ENCODE measurements around the gene PLCXD1. TPM values are rescaled to one million over a fixed set of nuclear protein-coding genes. Genes with fewer than 3 reads are reported as not detected.
"Not testable (repeated sequence)": the region's sequence is repeated elsewhere in the genome, so short reads cannot be mapped to it uniquely, and the experiment has no call there.

PLCXD1 gene
- total and polyA plus RNA-seq, 7 experiments from 2014 or later, result 3.2 to 51.1 (median 30.7) TPM

DNA sequence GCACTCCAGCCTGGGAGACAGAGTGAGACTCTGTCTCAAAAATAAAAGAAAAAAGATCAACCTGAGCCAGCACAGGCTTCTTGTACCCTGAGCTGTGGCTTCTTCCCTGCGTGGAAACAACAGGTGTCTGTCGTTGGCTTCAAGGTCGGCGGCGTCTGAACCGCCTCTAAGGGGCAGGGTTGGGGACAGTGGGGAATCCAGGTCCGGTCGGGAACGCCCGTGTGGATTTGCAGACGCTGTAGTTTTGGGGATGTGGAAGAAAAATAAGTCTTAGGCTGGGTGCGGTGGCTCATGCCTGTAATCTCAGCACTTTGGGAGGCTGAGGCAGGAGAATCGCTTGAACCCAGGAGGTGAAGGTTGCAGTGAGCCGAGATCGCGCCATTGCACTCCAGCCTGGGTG, 17.2 kb upstream of the PLCXD1 start:
- CTCF ChIA-PET; H3K27ac Mint-ChIP-seq; H3K27me3 Mint-ChIP-seq; intact Hi-C loops (cut with micrococcal nuclease); H3K4me1 Mint-ChIP-seq; H3K9me3 Mint-ChIP-seq; H3K36me3 ChIP-seq (ENCODE audit: control insufficient read depth in 2 of 3, insufficient read depth in 3 of 3, low read length in 3 of 3); POLR2A ChIA-PET; ATAC-seq; H3K4me1 ChIP-seq (ENCODE audit: control insufficient read depth in 2 of 2, insufficient read depth in 2 of 2, low read length in 2 of 2); H3K4me3 ChIP-seq (ENCODE audit: low read length); H3K9me3 ChIP-seq (ENCODE audit: control insufficient read depth in 2 of 3, low read length in 3 of 3); H3K4me3 Mint-ChIP-seq; DNase-seq; H3K27me3 ChIP-seq (ENCODE audit: control insufficient read depth in 2 of 2, insufficient read depth in 2 of 2, low read length in 2 of 2); H3K36me3 Mint-ChIP-seq; H3K27ac ChIP-seq (ENCODE audit: low read depth, low read length): not testable (repeated sequence)

- Histone ChIP-seq H3K4me3 (ENCODE audit: low read length) (no peak overlapping the region), H3K27ac (ENCODE audit: low read depth, low read length) (no peak overlapping the region), H3K9me3 (ENCODE audit: control insufficient read depth in 2 of 3, low read length in 3 of 3) (no peaks in the 10 kb centered on the region), H3K4me1 (ENCODE audit: control insufficient read depth in 2 of 2, insufficient read depth in 2 of 2, low read length in 2 of 2) (no peaks in the 10 kb centered on the region), H3K27me3 (ENCODE audit: control insufficient read depth in 2 of 2, insufficient read depth in 2 of 2, low read length in 2 of 2) (no peaks in the 10 kb centered on the region), H3K36me3 (ENCODE audit: control insufficient read depth in 2 of 3, insufficient read depth in 3 of 3, low read length in 3 of 3) (no peaks in the 10 kb centered on the region)
- ATAC-seq, result no peak
- H3K36me3 Mint-ChIP-seq, result no peaks in the 10 kb centered on the region
- peaks cover 0 to 6% (median 0%) of the 10 kb centered on the region in 7 donors for H3K4me1 Mint-ChIP-seq
- DNase-seq, result no peak
- CTCF ChIA-PET, result no interaction called here
- intact Hi-C loops (cut with micrococcal nuclease), result no loop called here
- no peaks in the 10 kb centered on the region for H3K27me3 Mint-ChIP-seq
- POLR2A ChIA-PET, result no interaction called here
- peaks cover 0 to under 1% (median 0%) of the 10 kb centered on the region in 11 donors for H3K9me3 Mint-ChIP-seq
- no peak overlapping the region for H3K4me3 Mint-ChIP-seq
- H3K27ac Mint-ChIP-seq, result peak overlapping the region in 3 of 9 donors; percentile 17 to 43 (median 38)
Measured at GRCh38 chrX:264634-265455, 16.3 kb upstream of the PLCXD1 start.

- Mint-ChIP-seq H3K36me3 (no peaks in the 10 kb centered on the region), H3K9me3 (no peaks in the 10 kb centered on the region), H3K4me1 (peaks cover 0 to 4% (median 0%) of the 10 kb centered on the region in 7 donors), H3K27me3 (no peaks in the 10 kb centered on the region), H3K4me3 (no peak overlapping the region), H3K27ac (peak overlapping the region in 2 of 9 donors; percentile 38 to 43)
- CTCF ChIA-PET, result no interaction called here
- Histone ChIP-seq H3K4me3 (ENCODE audit: low read length) (no peak overlapping the region), H3K4me1 (ENCODE audit: control insufficient read depth in 2 of 2, insufficient read depth in 2 of 2, low read length in 2 of 2) (no peaks in the 10 kb centered on the region), H3K9me3 (ENCODE audit: control insufficient read depth in 2 of 3, low read length in 3 of 3) (no peaks in the 10 kb centered on the region), H3K27me3 (ENCODE audit: control insufficient read depth in 2 of 2, insufficient read depth in 2 of 2, low read length in 2 of 2) (no peaks in the 10 kb centered on the region), H3K27ac (ENCODE audit: low read depth, low read length) (no peak overlapping the region), H3K36me3 (ENCODE audit: control insufficient read depth in 2 of 3, insufficient read depth in 3 of 3, low read length in 3 of 3) (no peaks in the 10 kb centered on the region)
- DNase-seq (no peak), ATAC-seq (no peak)
- intact Hi-C loops (cut with micrococcal nuclease), result no loop called here
- POLR2A ChIA-PET, result no interaction called here
Measured at GRCh38 chrX:265502-265901, 15.7 kb upstream of the PLCXD1 start.

GRCh38 chrX:267771-268261, 13.4 kb upstream of the PLCXD1 start:
- ATAC-seq (no peak), DNase-seq (peak in 2 of 9 donors; percentile 1 to 6)
- Histone ChIP-seq H3K27ac (ENCODE audit: low read depth, low read length) (no peak overlapping the region), H3K27me3 (ENCODE audit: control insufficient read depth in 2 of 2, insufficient read depth in 2 of 2, low read length in 2 of 2) (no peaks in the 10 kb centered on the region), H3K4me3 (ENCODE audit: low read length) (no peak overlapping the region), H3K36me3 (ENCODE audit: control insufficient read depth in 2 of 3, insufficient read depth in 3 of 3, low read length in 3 of 3) (no peaks in the 10 kb centered on the region), H3K4me1 (ENCODE audit: control insufficient read depth in 2 of 2, insufficient read depth in 2 of 2, low read length in 2 of 2) (no peaks in the 10 kb centered on the region), H3K9me3 (ENCODE audit: control insufficient read depth in 2 of 3, low read length in 3 of 3) (no peaks in the 10 kb centered on the region)
- no peaks in the 10 kb centered on the region for H3K9me3 Mint-ChIP-seq
- no peaks in the 10 kb centered on the region for H3K36me3 Mint-ChIP-seq
- H3K27me3 Mint-ChIP-seq, result no peaks in the 10 kb centered on the region
- POLR2A ChIA-PET, result no interaction called here
- CTCF ChIA-PET, result no interaction called here
- intact Hi-C loops (cut with micrococcal nuclease), result no loop called here
- no peak overlapping the region for H3K4me3 Mint-ChIP-seq
- H3K27ac Mint-ChIP-seq, result no peak overlapping the region
- peaks cover 0 to 4% (median 0%) of the 10 kb centered on the region in 7 donors for H3K4me1 Mint-ChIP-seq

- Mint-ChIP-seq H3K36me3 (no peaks in the 10 kb centered on the region), H3K4me3 (no peak overlapping the region), H3K9me3 (no peaks in the 10 kb centered on the region), H3K4me1 (peaks cover 0 to 5% (median 0%) of the 10 kb centered on the region in 7 donors), H3K27me3 (peaks cover 0 to under 1% (median 0%) of the 10 kb centered on the region in 5 donors), H3K27ac (no peak overlapping the region)
- Histone ChIP-seq H3K4me1 (ENCODE audit: control insufficient read depth in 2 of 2, insufficient read depth in 2 of 2, low read length in 2 of 2) (peaks cover 0 to 7% of the 10 kb centered on the region in 2 donors), H3K27ac (ENCODE audit: low read depth, low read length) (no peak overlapping the region), H3K27me3 (ENCODE audit: control insufficient read depth in 2 of 2, insufficient read depth in 2 of 2, low read length in 2 of 2) (no peaks in the 10 kb centered on the region), H3K36me3 (ENCODE audit: control insufficient read depth in 2 of 3, insufficient read depth in 3 of 3, low read length in 3 of 3) (no peaks in the 10 kb centered on the region), H3K4me3 (ENCODE audit: low read length) (no peak overlapping the region), H3K9me3 (ENCODE audit: control insufficient read depth in 2 of 3, low read length in 3 of 3) (no peaks in the 10 kb centered on the region)
- ATAC-seq, result no peak
- intact Hi-C loops (cut with micrococcal nuclease), result no loop called here
- DNase-seq, result peak in 1 of 9 donors; percentile 15
- ChIA-PET POLR2A (no interaction called here), CTCF (no interaction called here)
Measured at GRCh38 chrX:270848-271367, 10.3 kb upstream of the PLCXD1 start.

- Histone ChIP-seq H3K9me3 (ENCODE audit: control insufficient read depth in 2 of 3, low read length in 3 of 3) (no peaks in the 10 kb centered on the region), H3K4me3 (ENCODE audit: low read length) (no peak overlapping the region), H3K4me1 (ENCODE audit: control insufficient read depth in 2 of 2, insufficient read depth in 2 of 2, low read length in 2 of 2) (peaks cover 0 to 8% of the 10 kb centered on the region in 2 donors), H3K36me3 (ENCODE audit: control insufficient read depth in 2 of 3, insufficient read depth in 3 of 3, low read length in 3 of 3) (peaks cover 0 to 3% (median 0%) of the 10 kb centered on the region in 3 experiments), H3K27ac (ENCODE audit: low read depth, low read length) (no peak overlapping the region), H3K27me3 (ENCODE audit: control insufficient read depth in 2 of 2, insufficient read depth in 2 of 2, low read length in 2 of 2) (no peaks in the 10 kb centered on the region)
- H3K4me1 Mint-ChIP-seq, result peaks cover 5 to 23% (median 14%) of the 10 kb centered on the region in 7 donors
- ATAC-seq, result peak; percentile 66
- peak overlapping the region in 3 of 9 donors; percentile 38 to 65 (median 54) for H3K27ac Mint-ChIP-seq
- intact Hi-C loops (cut with micrococcal nuclease), result no loop called here
- H3K9me3 Mint-ChIP-seq, result no peaks in the 10 kb centered on the region
- peaks cover 0 to 7% (median 0%) of the 10 kb centered on the region in 5 donors for H3K27me3 Mint-ChIP-seq
- ChIA-PET CTCF (no interaction called here), POLR2A (no interaction called here)
- peak overlapping the region in 9 of 10 donors; percentile 50 to 90 (median 72) for H3K4me3 Mint-ChIP-seq
- DNase-seq, result no peak
- H3K36me3 Mint-ChIP-seq, result no peaks in the 10 kb centered on the region
Measured at GRCh38 chrX:274904-275475, 6.2 kb upstream of the PLCXD1 start.

Data from naive thymus-derived CD4-positive, alpha-beta T cell (primary cell).